GM19372 (cell line): Measurements from ENCODE around the gene ADRB1.

ENCODE experiments used
- ATAC-seq: cut with Tn5 transposase; IDR thresholded peaks from one replicate; pipeline ENCODE4 v1.9.1; 2021; ENCODE audit warnings: mild to moderate bottlenecking, low read depth, moderate library complexity; ENCODE audit not compliant: unreplicated experiment

Gene ADRB1

DNA sequence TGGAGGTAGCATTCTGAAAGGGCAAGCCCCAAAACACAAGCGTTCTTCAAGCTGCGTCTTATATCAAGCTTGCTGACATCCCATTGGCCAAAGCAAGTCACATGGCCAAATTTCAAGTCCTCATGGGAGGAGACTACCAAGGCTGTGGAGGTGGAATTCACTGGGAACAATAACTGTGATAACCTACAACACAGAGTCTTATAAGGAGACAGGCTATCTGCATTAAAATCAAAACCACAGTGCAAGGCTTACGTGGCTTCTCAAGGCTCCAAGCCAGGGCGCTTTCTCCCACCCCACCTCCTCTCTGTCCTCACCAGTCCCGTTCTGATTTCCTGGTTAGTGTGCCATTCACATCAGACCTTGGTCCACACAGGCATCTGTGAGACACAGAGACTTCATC is 39.4 kb downstream of the ADRB1 start:
- ATAC-seq = no peak

DNA sequence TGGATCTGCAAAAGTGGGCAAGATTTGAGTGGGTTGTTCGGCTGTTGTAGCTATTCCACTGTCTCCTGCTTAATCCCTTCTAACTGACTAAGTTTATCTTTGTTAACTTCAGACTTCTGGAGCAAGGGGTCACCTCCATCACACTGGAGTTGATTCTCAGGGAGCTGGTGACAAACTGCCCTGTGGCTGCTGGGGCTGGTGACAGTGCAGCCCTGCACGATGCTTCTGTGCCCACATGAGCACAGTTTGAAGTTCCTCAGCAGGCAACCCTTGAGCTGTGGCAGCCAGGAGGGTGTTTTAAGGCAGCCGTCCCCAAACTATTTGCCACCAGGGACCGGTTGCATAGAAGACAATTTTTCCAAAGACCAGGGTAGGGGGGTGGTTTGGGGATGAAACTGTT is 40.5 kb downstream of the ADRB1 start:
- ATAC-seq = no peak

DNA sequence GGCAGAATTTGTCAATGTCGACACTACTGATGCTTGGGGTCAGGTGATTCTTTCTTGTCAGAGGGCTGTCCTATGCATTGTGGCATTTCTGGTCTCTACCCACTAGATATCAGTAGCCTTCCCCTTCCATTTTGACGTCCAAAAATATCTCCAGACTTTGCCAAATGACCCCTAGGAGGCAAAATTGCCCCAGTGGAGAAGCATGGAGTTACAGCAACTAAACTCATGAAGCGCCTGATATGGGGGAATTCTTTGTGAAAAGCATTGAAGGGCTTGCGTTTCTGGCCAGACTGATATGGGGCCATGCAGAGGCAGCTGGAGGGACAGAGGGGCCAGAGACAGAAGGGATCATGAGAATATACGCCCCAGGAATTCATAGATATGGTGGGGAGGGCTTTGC is 43.6 kb downstream of the ADRB1 start:
- ATAC-seq = no peak

DNA sequence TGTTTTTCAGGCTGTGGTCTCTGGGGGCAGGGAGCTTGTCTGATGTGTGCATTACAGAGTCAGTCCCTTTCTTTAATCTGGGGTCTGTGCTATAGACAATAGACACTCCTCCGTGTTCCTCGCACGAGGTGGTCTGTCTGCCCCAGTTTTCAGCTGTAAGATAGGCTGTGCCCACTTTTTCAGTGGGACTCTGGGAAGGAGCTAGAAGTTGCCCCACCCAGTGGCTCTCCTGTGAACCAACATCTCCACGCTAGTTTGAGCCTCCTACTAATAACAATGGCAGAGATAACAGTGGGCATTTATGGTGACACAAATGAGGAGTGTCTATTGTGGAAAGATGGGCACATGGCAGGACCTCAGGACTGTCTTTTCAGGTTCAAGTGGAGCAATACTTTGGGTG is 44.0 kb downstream of the ADRB1 start:
- ATAC-seq = no peak

DNA sequence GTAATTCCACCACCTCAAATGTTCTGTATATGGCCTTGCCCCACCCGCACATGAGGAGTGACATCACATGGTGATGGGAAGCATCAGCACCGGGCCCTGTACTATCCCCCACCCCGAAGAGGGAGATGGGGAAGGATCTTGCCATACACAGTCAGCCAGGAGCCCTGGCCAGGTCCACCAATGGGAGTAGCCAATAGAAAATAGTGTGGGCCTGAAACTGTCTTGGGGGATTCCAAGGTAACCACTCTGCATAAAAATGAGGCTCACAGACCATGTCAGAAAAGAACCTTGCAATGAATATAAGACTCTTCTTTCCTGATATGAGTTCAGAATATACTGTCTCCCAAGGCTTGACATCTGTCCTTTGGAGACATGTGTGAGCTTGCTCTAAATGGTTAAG is 51.1 kb downstream of the ADRB1 start:
- ATAC-seq = no peak

DNA sequence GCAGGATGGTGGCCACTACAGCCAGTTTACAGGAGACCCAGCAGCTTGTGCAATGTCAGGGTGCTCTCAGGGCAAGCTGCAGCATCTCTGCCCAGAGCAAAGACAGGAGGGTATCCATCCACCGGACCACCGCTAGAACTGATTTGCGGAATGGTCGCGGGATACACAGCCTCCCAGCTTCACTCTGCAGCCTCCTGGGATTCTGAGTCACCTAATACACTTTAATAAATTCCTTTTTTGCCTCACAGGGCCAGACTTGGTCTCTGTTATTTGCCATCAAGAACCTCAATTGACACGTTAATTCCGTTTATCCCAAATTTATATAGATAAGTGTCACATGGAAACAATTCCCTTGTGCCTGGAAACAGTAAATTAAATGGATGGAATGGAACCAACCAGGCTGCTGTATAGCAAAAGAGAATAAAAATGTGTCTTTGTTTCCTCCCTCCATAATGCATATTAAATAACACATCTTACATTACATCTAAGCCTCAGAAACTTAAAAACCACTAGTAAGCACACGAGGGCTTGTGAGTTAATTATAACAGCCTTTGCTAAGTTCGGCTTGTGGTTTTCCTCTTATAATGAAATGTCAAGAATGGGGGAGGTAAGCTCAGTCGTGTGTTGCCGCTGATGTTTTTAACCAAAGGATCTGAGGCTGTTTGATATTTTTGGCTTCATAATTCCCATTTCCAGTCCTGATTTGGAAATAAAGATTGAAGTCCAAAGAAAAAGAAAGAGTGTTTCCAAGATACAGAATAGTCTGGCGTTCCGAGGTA is 52.1 kb downstream of the ADRB1 start:
- peak; percentile 48 for ATAC-seq
